K562 (cell line): Measurements from ENCODE around the gene APOBEC3G. TPM values are rescaled to one million over a fixed set of nuclear protein-coding genes. Genes with fewer than 3 reads are reported as not detected.

Source experiments
- ATAC-seq: fragments of 200-7000 bp; cut with Tn5 transposase; 3 replicates; pipeline ENCODE4 v1.9.1; 2020; ENCODE audit warnings: moderate library complexity
- BruUV-seq: library from RNA; stranded (reverse); fragments of 400-500 nt; replicated peaks from 2 replicates; lab custom pipeline; 2021; lab: Mats Ljungman, UMichigan
- CTCF ChIA-PET: fragments of 300-600 bp; formaldehyde crosslinking; extraction: SDS; loops from one replicate; lab custom pipeline; 2021; ENCODE audit warnings: low intra/inter-chr PET ratio; lab: Yijun Ruan, JAX
- POLR2A ChIA-PET: fragments of 300-600, 350-650 bp; sonication (Branson Sonifier 250); formaldehyde crosslinking; extraction: SDS; loops from one replicate; lab custom pipeline; 2021; ENCODE audit warnings: antibody characterized with exemption, inconsistent platforms; lab: Yijun Ruan, JAX
- DNase-seq, 4 experiments: peaks; one replicate each; pipeline versions ENCODE4 v3.0.0 to v3.0.0-alpha.2; 2011 to 2018; ENCODE audit warnings: low spot score in 3 of 4, mixed read lengths in 3 of 4; ENCODE audit errors: extremely low read depth in 1 of 4
- FAIRE-seq: peaks from 2 replicates; lab custom pipeline; 2011; peaks lifted over from hg19 to GRCh38; lab: Jason Lieb, UNC
- H2AFZ ChIP-seq: 2 replicates; pipeline ENCODE4 v1.6.0; 2011; ENCODE audit warnings: low read depth, low read length, control low read depth, inconsistent platforms
- H3K27ac ChIP-seq: fragments of 200-600 bp; 3 replicates; pipeline ENCODE4 v1.8.0; 2011; ENCODE audit warnings: low read depth, mild to moderate bottlenecking, control low read depth, inconsistent platforms, low read length, moderate library complexity, mixed read lengths; ENCODE audit errors: extremely low read depth
- H3K27me3 ChIP-seq, 2 experiments: fragments of 300-600 bp in 1 of 2; 2 replicates in 1 of 2; 3 replicates in 1 of 2; pipeline versions ENCODE4 v1.6.0 to v1.8.0; 2011; ENCODE audit warnings: inconsistent platforms in 2 of 2, low read length in 2 of 2, mild to moderate bottlenecking in 1 of 2, mixed read lengths in 1 of 2, moderate library complexity in 1 of 2; ENCODE audit not compliant: control insufficient read depth in 2 of 2, insufficient read depth in 2 of 2
- H3K36me3 ChIP-seq: fragments of 300-600 bp; 3 replicates; pipeline ENCODE4 v1.8.0; 2011; ENCODE audit warnings: mild to moderate bottlenecking, low read length, inconsistent platforms; ENCODE audit not compliant: control insufficient read depth, insufficient read depth
- H3K4me1 ChIP-seq, 2 experiments: fragments of 200-600 bp in 1 of 2; replicated peaks in 1 of 2; 2 replicates in 1 of 2; 3 replicates in 1 of 2; pipeline versions ENCODE4 v1.5.1 to v1.8.0; 2011; ENCODE audit warnings: inconsistent platforms in 2 of 2, low read length in 2 of 2, mild to moderate bottlenecking in 1 of 2, mixed read lengths in 1 of 2, moderate library complexity in 1 of 2; ENCODE audit not compliant: control insufficient read depth in 2 of 2, insufficient read depth in 2 of 2
- H3K4me2 ChIP-seq: 2 replicates; pipeline ENCODE4 v1.6.1; 2011; ENCODE audit warnings: low read length, control low read depth, inconsistent platforms, mixed read lengths; ENCODE audit not compliant: insufficient read depth
- H3K4me3 ChIP-seq: fragments of 200-600 bp; sonication (generic), shearing (Covaris generic); 2 replicates; pipeline ENCODE4 v1.5.1; 2016; ENCODE audit warnings: control low read depth, inconsistent platforms
- H3K79me2 ChIP-seq: fragments of 200-600 bp; 3 replicates; pipeline ENCODE4 v1.8.0; 2011; ENCODE audit warnings: low read length, inconsistent platforms; ENCODE audit not compliant: control insufficient read depth, insufficient read depth
- H3K9ac ChIP-seq, 2 experiments: 2 replicates each; pipeline versions ENCODE4 v1.6.0 to v1.6.1; 2011; ENCODE audit warnings: low read depth in 2 of 2, low read length in 2 of 2, control low read depth in 1 of 2, inconsistent platforms in 1 of 2, mild to moderate bottlenecking in 1 of 2, mixed read lengths in 1 of 2; ENCODE audit not compliant: insufficient read depth in 1 of 2
- H3K9me1 ChIP-seq: one replicate; pipeline ENCODE4 v1.6.0; 2011; ENCODE audit warnings: inconsistent platforms, mild to moderate bottlenecking, low read length, moderate library complexity; ENCODE audit not compliant: control insufficient read depth, insufficient read depth
- H3K9me3 ChIP-seq: replicated peaks from 2 replicates; pipeline ENCODE4 v1.5.1; 2011; ENCODE audit warnings: low read depth, low read length, inconsistent platforms; ENCODE audit not compliant: control insufficient read depth, insufficient read depth
- H4K20me1 ChIP-seq: replicated peaks from 2 replicates; pipeline ENCODE4 v1.6.1; 2011; ENCODE audit warnings: low read length, inconsistent platforms, mixed read lengths; ENCODE audit not compliant: control insufficient read depth, insufficient read depth
- ATF7 ChIP-seq: fragments of 450-650 bp; IDR thresholded peaks from 2 replicates; pipeline ENCODE4 v1.7.1; 2014; ENCODE audit warnings: mild to moderate bottlenecking, moderate library complexity
- CBX1 ChIP-seq: sonication (generic); IDR thresholded peaks from 2 replicates; pipeline ENCODE4 v1.6.1; 2016; ENCODE audit warnings: antibody characterized with exemption, low read depth, mild to moderate bottlenecking
- CHD4 ChIP-seq: fragments of 200-600 bp; sonication (generic); IDR thresholded peaks from 3 replicates; pipeline ENCODE4 v1.6.1; 2012; ENCODE audit warnings: low read depth, mild to moderate bottlenecking, mixed read lengths, low read length, inconsistent platforms; ENCODE audit not compliant: insufficient read depth, insufficient replicate concordance, poor library complexity, severe bottlenecking
- CXXC5 ChIP-seq: fragments of 250-450 bp; sonication (Bioruptor Pico); IDR thresholded peaks from 2 replicates; pipeline ENCODE4 v1.8.0; 2022; ENCODE audit warnings: inconsistent platforms, mild to moderate bottlenecking, moderate library complexity
- ETV5 ChIP-seq: sonication (generic); formaldehyde crosslinking; IDR thresholded peaks from 2 replicates; pipeline ENCODE4 v1.4.0; 2020; ENCODE audit warnings: low read depth, mild to moderate bottlenecking, missing genetic modification reagents
- EWSR1 ChIP-seq: fragments of 450-650 bp; IDR thresholded peaks from 2 replicates; pipeline ENCODE4 v1.6.1; 2018; ENCODE audit warnings: borderline replicate concordance, mild to moderate bottlenecking, low read depth, moderate library complexity; ENCODE audit not compliant: partially characterized antibody
- MYC ChIP-seq, 2 experiments: fragments of 250-450 bp in 1 of 2; sonication (Bioruptor Pico) in 1 of 2; IDR thresholded peaks; 2 replicates each; pipeline versions ENCODE4 v1.5.1 to v1.6.1; 2012 to 2021; ENCODE audit warnings: low read depth in 2 of 2, borderline replicate concordance in 1 of 2, improper control_type of control experiment in 1 of 2, low read length in 1 of 2, mild to moderate bottlenecking in 1 of 2, moderate library complexity in 1 of 2
- ZNF174 ChIP-seq: fragments of 250-450 bp; sonication (Bioruptor Pico); IDR thresholded peaks from 2 replicates; pipeline ENCODE4 v1.4.0; 2020; ENCODE audit warnings: mild to moderate bottlenecking
- ZNF583 ChIP-seq: fragments of 250-450 bp; sonication (Bioruptor Pico); IDR thresholded peaks from 2 replicates; pipeline ENCODE4 v1.4.0; 2020
- ZNF764 ChIP-seq: fragments of 250-450 bp; sonication (Bioruptor Pico); IDR thresholded peaks from 2 replicates; pipeline ENCODE4 v1.4.0; 2020; ENCODE audit warnings: low read depth, mild to moderate bottlenecking, moderate library complexity
- WGBS: fragments of 100-300 bp; shearing (Covaris generic); methylation state at CpG from one replicate; pipeline ENCODE4 v1.1.6; 2016; ENCODE audit warnings: low coverage, mixed read lengths; ENCODE audit not compliant: insufficient coverage; ENCODE audit errors: missing lambda C conversion rate; 5-methylcytosine and 5-hydroxymethylcytosine counted together
- in situ Hi-C: fragments of 300-500 bp; cut with MboI; formaldehyde crosslinking; loops from 4 replicates; pipeline ENCODE4 v1.15.0; 2018; ENCODE audit warnings: inconsistent platforms, mixed read lengths
- intact Hi-C: fragments of 100-400 bp; cut with micrococcal nuclease; formaldehyde crosslinking; loops from 2 replicates; pipeline ENCODE4 v1.14.2; 2022
- polyA plus RNA-seq, 8 experiments: library from polyadenylated mRNA; depleted of rRNA in 4 of 8; stranded (reverse) in 5 of 8; unstranded in 3 of 8; fragments of >200 nt; fragmentation: Nextera tagmentation in 2 of 8; fragmentation: Illumina TruSeq in 1 of 8; extraction: Ambion mirVana in 2 of 8; extraction: Trizol in 1 of 8; gene quantifications; 2 replicates each; pipeline versions ENCODE4 v1.2.1 to v1.2.3, GENCODE V29; 2011 to 2014; ENCODE audit warnings: inconsistent platforms in 1 of 8, missing spikeins in 1 of 8
- total RNA-seq, 7 experiments: library from RNA; depleted of rRNA in 6 of 7; stranded (reverse); fragments of >200 nt in 6 of 7; fragmentation: Illumina TruSeq in 2 of 7; extraction: Trizol in 2 of 7; gene quantifications; 2 replicates each; pipeline versions ENCODE4 v1.2.1 to v1.2.3, GENCODE V29; 2011 to 2021; ENCODE audit warnings: low replicate concordance in 1 of 7
- TF ChIP-seq, protein P1 (sequence below): fragments of 250-450 bp; sonication (Bioruptor Pico); IDR thresholded peaks from 2 replicates; pipeline ENCODE4 v1.4.0; 2020; ENCODE audit warnings: mild to moderate bottlenecking
- TF ChIP-seq, protein P2 (sequence below): fragments of 250-450 bp; sonication (Bioruptor Pico); IDR thresholded peaks from 2 replicates; pipeline ENCODE4 v1.8.0; 2021; ENCODE audit warnings: moderate library complexity, mild to moderate bottlenecking, inconsistent platforms
- TF ChIP-seq, protein P3 (sequence below): fragments of 450-650 bp; IDR thresholded peaks from 2 replicates; pipeline ENCODE4 v1.7.0; 2016; ENCODE audit warnings: borderline replicate concordance

Gene APOBEC3G
- total and polyA plus RNA-seq, 9 of the 15 experiments (the other 6 are each of a cell fraction or from before 2014, with no cell fraction given), result 5.2 to 20.8 (median 11.4) TPM

DNA sequence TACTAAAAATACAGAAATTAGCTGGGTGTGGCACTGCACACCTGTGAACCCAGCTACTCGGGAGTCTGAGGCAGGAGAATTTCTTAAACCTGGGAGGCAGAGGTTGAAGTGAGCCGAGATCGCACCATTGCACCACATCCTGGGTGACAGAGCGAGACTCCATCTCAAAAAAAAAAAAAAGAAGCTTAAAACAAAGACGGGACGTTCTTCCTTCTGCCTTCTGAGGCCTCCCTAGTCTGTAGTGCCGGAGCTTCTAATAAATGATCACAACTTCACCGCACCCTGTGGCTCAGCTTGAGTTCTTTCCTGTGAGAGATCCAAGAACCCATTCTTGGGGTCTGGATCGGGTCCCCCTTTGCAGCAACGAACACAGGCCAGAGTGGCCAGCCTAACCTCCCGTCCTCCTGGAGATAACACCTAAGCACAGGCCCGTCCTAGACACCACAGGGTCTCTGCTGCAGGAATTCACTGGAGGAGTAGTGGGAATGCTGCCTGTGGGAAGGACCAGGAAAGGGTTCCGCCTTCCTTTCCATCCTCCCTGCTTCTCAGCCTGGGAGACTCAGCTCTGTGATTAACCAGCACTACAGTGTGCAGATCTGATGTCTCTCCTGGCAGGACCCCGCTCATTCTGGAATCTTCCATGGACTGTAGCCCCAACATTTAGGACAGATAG lies 17.8 kb downstream of the APOBEC3G start:
- Histone ChIP-seq H3K27ac (no peak overlapping the region), H3K27me3 (no peaks in the 10 kb centered on the region), H3K36me3 (no peaks in the 10 kb centered on the region), H3K4me3 (no peak overlapping the region), H2AFZ (no peak overlapping the region), H4K20me1 (no peaks in the 10 kb centered on the region), H3K4me1 (peaks cover 6 to 19% of the 10 kb centered on the region in 2 experiments; a peak in 4 of 5 replicates), H3K9ac (no peak overlapping the region), H3K4me2 (no peak overlapping the region), H3K9me3 (no peaks in the 10 kb centered on the region), H3K9me1 (no peaks in the 10 kb centered on the region), H3K79me2 (no peaks in the 10 kb centered on the region)
- no peak for FAIRE-seq
- in situ Hi-C loops (no loop called here), intact Hi-C loops (no loop called here)
- BruUV-seq, result no TSS peak
- no peak for DNase-seq
- ChIA-PET POLR2A (interaction anchor here (0.5 to 0.8 kb wide), 2 partner anchors 11 to 61 kb away, joined by 3 to 4 read pairs; no protein-coding TSS in a partner anchor), CTCF (no interaction called here)
- ATAC-seq, result no peak
- 63% methylated on average over 11 of the region's 14 CpGs for WGBS
- TF ChIP-seq CHD4 (no peak), MYC (IDR thresholded peaks at IDR 0.05; ENCODE audit: low read depth, low read length) (no peak), MYC (CRISPR knock-in tag; IDR thresholded peaks at IDR 0.05; ENCODE audit: borderline replicate concordance, low read depth) (no peak), ZNF764 (no peak), ZNF583 (CRISPR knock-in tag) (no peak), ETV5 (CRISPR knock-in tag) (no peak), ZNF174 (CRISPR knock-in tag) (no peak), EWSR1 (no peak), ATF7 (no peak), CBX1 (no peak), CXXC5 (CRISPR knock-in tag) (no peak)
- TF ChIP-seq, protein P1, sequence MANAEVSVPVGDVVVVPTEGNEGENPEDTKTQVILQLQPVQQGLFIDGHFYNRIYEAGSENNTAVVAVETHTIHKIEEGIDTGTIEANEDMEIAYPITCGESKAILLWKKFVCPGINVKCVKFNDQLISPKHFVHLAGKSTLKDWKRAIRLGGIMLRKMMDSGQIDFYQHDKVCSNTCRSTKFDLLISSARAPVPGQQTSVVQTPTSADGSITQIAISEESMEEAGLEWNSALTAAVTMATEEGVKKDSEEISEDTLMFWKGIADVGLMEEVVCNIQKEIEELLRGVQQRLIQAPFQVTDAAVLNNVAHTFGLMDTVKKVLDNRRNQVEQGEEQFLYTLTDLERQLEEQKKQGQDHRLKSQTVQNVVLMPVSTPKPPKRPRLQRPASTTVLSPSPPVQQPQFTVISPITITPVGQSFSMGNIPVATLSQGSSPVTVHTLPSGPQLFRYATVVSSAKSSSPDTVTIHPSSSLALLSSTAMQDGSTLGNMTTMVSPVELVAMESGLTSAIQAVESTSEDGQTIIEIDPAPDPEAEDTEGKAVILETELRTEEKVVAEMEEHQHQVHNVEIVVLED (CRISPR knock-in tag), result no peak
- TF ChIP-seq, protein P2, sequence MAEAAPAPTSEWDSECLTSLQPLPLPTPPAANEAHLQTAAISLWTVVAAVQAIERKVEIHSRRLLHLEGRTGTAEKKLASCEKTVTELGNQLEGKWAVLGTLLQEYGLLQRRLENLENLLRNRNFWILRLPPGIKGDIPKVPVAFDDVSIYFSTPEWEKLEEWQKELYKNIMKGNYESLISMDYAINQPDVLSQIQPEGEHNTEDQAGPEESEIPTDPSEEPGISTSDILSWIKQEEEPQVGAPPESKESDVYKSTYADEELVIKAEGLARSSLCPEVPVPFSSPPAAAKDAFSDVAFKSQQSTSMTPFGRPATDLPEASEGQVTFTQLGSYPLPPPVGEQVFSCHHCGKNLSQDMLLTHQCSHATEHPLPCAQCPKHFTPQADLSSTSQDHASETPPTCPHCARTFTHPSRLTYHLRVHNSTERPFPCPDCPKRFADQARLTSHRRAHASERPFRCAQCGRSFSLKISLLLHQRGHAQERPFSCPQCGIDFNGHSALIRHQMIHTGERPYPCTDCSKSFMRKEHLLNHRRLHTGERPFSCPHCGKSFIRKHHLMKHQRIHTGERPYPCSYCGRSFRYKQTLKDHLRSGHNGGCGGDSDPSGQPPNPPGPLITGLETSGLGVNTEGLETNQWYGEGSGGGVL (CRISPR knock-in tag), result no peak
- TF ChIP-seq, protein P3, sequence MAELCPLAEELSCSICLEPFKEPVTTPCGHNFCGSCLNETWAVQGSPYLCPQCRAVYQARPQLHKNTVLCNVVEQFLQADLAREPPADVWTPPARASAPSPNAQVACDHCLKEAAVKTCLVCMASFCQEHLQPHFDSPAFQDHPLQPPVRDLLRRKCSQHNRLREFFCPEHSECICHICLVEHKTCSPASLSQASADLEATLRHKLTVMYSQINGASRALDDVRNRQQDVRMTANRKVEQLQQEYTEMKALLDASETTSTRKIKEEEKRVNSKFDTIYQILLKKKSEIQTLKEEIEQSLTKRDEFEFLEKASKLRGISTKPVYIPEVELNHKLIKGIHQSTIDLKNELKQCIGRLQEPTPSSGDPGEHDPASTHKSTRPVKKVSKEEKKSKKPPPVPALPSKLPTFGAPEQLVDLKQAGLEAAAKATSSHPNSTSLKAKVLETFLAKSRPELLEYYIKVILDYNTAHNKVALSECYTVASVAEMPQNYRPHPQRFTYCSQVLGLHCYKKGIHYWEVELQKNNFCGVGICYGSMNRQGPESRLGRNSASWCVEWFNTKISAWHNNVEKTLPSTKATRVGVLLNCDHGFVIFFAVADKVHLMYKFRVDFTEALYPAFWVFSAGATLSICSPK, result no peak
